Globus pallidus (tissue), 1 donor: ENCODE measurements around the gene CIDEB.

Source experiments
- DNase-seq: peaks from one replicate; pipeline ENCODE4 v3.0.0-alpha.2; 2015; ENCODE audit warnings: low spot score

CIDEB gene

GRCh38 chr14:24290746-24291145, 17.0 kb downstream of the CIDEB start:
- DNase-seq = no peak

- no peak for DNase-seq
Observed at GRCh38 chr14:24289649-24290280, 18.0 kb downstream of the CIDEB start.

GRCh38 chr14:24286996-24287395, 20.8 kb downstream of the CIDEB start:
- no peak for DNase-seq

DNA sequence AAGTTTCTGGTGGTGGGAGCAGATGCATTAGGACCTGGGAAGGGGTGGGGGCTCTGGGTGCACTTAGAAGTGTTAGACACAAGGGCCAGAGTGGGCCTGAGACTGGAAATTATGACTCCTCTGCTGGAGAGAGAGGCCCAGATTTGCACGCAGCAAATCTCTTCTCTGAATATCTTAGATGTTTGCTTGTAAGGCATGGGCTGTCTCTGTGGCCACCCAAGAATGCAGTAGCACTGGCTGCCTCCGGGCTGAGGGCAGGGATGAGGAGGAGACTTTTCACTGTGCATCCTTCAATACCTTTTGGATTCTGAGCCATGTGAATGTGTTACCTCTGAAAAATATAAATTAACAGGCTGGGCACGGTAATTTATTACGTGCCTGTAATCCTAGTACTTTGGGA, 22.4 kb downstream of the CIDEB start:
- no peak for DNase-seq

- no peak for DNase-seq
Observed at GRCh38 chr14:24284501-24285035, 23.2 kb downstream of the CIDEB start.

DNA sequence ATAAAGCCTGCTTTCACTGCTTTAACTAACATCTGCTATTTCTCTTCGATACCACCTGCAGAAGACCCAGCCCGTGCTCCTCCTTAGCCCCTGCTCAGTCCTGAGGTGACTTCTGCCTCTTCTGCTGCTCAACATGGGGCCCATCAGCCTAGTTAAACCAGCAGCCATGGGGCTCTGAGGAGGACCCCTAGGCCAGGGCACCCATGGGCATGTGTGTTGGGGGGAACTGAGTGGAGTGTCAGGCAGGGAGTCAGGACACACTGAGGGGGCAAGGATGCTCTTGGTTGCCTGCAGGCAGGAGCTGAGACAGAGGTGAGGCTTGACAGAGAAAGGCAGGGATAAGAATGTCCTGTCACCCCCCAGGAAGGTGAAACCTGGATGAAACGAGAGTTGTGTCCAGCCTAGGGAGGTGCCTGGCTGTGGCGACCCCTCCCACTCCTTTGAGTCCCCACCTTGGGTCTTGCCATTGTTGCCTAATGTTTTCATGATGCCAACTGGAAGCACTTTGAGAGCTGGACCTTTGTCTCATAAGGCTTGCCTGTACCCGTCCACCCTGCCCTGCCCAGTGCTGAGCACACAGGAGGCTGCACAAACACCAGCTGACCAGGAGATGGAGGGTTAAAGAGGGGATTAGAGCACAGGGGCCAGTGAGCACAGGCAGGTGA, 23.8 kb downstream of the CIDEB start:
- DNase-seq = no peak

- no peak for DNase-seq
Observed at GRCh38 chr14:24282736-24283135, 25.0 kb downstream of the CIDEB start.

DNA sequence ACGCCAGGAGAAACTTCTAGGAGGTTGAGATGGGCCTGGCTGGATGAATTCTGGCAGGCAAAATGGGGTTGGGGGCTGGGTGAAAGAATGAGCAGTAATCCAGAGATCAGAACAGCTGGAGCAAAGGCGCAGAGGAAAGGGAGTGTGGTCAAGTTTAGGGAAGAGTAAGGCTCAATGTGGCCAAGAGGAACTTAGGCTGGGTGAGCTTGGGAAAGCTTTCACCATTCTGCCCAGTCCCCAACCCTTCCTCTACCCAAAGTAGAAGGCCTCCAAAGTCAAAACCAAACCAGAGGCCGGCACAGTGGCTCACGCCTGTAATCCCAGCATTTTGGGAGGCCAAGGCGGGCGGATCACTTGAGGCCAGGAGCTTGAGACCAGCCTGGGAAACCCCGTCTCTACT, 26.1 kb downstream of the CIDEB start:
- no peak for DNase-seq

GRCh38 chr14:24280797-24281460, 26.8 kb downstream of the CIDEB start:
- DNase-seq = no peak

GRCh38 chr14:24279301-24280186, 28.2 kb downstream of the CIDEB start:
- DNase-seq = peak; percentile 81

GRCh38 chr14:24278424-24278823, 29.4 kb downstream of the CIDEB start:
- DNase-seq = no peak

GRCh38 chr14:24277606-24278321, 30.0 kb downstream of the CIDEB start:
- DNase-seq = peak; percentile 42

DNA sequence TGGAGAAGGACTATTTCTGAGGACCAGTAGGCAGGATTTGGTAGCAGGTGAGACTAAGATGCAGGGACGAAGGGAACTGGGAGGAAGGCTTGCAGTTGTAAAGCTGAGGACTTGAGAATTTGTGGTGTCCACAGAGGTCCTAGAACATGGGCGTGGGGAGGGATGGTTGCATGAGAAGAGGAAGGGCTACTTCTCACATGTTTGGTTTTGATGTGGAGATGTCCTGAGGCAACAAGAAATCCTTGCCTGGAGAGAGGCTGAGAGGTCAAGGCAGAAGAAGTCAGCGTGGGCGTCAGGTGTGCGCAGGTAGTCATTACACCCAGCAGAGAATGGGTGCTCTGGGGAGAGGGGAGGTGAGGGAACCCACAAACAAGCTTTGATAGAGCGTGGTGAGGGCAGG, 30.7 kb downstream of the CIDEB start:
- DNase-seq = no peak

DNA sequence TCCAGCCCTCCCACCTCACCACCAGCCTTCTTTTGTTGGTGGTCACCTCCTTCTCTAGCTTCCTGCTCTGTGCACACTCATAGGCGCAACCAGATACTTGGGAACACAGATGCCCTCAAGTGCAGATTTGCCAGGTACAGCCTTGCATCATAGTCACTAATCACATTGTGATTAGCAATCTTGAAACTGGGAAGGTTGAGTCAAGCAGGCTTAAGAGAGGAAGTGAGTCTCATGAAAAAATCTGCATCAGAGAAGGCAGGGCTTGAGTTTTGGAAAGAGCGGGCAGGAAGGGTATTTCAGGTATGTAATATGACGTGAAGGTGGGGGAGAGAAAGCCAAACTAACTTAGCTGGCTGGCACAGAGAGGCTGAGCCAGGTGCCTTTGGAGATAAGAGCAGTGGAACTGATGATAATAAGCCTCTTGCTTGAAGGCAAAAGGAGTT, 33.7 kb downstream of the CIDEB start:
- peak; percentile 43 for DNase-seq

DNA sequence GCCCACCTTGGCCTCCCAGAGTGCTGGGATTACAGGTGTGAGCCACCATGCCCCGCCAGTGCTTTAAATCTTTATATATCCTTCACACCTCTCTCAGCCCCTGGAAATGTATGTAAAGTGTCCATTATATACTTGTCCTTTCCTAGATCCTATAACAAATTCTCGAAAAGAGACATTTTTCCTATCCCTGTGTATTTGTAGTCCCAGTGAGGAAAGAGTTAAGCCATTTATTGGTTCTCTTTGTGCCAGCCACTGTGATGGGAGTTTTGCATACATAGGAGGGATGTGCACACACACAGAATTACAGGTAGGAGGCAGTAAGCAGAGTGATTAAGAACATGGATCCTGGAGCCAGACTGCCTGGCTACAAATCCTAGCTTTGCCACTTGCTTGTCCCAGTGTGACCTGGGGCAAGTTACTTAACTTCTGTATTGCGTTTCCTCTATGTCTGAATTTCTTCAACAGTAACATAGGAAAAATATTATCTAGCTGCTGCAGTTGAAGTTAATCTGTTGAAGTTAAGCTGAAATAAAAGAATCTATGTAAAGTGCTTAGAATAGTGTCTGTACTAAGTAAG, 34.3 kb downstream of the CIDEB start:
- no peak for DNase-seq

DNA sequence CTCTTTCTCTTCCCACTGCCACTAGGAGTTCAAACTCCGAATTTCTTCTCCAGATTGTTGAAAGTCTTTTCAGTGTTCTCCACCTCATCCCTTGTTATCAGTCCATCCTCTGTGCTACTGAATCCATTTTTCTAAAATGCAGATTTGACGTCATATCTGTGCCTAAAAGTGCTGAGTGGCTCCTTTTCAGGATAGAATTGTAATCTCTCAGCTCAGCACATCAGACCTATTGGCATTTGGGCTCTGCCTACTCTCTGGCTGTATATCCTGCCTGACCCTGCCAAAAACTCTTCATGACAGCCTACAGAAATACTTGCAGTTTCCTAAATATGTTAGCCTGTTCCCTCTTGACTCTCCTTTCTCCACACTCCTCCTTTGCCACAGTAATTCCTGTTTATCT, 35.3 kb downstream of the CIDEB start:
- no peak for DNase-seq

DNA sequence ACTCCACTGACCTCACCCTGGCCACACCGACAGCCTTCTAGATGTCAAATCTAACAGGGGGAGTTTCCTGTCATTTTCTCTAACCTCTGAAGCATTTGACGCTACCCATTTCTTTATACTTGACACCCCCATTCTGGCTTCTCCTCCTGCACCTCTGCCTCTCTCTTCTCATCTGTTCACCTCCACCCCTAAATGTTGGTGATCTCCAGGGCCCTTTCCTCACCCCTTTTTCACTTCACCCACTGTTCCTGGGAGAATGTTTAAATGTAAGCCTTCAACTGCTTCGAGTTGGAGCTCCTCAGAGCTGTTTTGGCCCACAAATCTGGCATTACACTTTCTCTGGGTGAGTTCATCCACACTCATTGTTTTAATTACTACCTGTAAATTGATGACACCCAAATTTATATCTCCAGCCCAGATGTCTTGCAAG, 35.9 kb downstream of the CIDEB start:
- DNase-seq = no peak

- peak; percentile 80 for DNase-seq
Observed at GRCh38 chr14:24271134-24271833, 36.5 kb downstream of the CIDEB start, which contains the start of gene RABGGTA. Gene RABGGTA, minus strand, starts transcription at chr14:24271597. Its CDS starts 482 bp downstream, at chr14:24271115.

DNA sequence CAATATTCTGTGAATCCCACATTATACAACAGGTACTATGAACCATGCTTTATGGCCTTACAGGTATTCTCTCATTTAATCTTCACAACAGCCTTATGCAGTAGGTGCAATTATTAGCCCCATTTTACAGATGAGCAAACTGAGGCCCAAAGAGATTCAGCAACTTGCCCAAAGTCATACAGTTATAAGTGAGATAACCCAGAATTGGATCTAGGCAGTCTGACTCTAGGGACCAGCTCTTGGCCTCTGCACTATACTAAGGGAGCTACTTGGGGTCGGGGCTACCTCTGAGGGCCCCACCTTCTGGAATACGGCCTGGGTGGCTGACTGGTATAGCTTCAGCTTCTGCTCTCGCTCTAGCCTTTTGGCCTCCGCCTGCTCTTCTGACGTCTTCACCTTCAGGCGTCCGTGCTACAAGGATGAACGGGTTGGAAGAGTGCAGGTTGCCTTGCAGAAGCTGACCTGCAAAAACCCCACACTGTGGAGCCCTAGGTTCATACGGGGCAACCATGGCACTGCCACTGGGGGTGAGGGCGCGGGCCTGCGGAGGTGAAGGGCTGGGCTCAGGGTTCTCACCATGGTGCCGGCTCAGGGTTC, 37.1 kb downstream of the CIDEB start:
- DNase-seq = no peak
